HG03103 (cell line): ENCODE measurements around the gene C2orf74.
"Not testable (repeated sequence)": the region's sequence is repeated elsewhere in the genome, so short reads cannot be mapped to it uniquely, and the experiment has no call there.

Source experiments
- ATAC-seq: cut with Tn5 transposase; IDR thresholded peaks from one replicate; pipeline ENCODE4 v1.9.1; 2021; ENCODE audit warnings: low read depth; ENCODE audit not compliant: unreplicated experiment

Gene C2orf74

DNA sequence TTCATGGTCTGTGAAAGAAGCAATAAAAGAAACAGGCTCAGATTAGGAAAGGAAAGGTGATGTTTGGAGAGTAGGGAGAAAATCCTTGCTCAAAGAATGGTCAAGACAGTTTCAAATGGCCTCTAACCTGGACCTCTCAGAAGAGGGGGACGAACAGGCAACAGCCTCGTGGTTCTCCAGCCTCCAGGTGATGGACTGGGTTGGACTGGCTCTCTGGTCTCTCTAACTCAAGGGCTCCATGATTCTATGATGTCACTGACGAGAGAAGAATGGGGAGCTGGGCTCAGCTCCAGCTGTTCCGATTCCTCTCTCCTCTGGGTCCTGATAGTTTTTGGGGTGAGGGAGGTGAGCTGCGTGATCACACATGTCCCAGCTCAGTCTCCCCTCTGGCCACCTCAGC is at the start of gene C2orf74:
TSS of gene C2orf74 (plus strand) at position 301 of the 400 bp plus-strand sequence. CDS start 327 bp downstream, outside the sequence.
- ATAC-seq: no peak

DNA sequence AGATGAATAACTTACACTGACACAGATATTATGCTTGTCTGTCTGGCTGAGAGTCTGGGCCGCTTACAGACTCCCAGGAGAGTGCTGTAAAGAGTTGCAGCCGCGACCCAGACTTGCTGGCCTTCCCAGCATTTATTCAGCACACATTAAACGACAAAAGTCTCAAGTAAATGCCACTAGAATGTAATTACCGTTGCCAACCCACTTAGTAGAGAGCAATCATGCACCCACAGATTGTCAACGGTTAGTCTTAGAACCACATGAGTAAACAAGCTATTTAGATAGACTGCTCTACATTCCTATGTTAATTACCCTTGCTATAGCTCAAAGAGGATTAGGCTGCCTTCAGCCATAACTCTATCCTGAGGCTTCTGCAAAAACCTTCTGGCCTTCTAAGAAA is 47.8 kb upstream of the C2orf74 start:
- no peak for ATAC-seq

DNA sequence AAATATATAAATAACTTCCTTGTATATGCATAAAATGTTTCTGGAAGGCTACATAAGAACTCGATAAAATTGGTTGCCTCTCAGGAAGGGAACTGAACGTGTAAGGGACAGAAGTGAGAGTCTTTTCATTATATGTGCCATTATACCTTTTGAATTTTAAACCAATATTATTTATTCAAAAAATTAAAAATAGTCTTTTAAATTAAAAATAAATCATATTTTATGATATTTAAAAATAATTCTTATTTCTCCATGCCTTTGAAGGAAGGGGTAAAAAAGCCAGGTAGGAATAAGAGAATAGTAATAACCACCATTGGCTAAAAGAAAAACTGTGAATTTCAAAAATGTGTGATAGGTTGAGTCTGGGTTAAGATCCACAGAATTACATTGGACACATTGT is 45.7 kb upstream of the C2orf74 start:
- ATAC-seq: no peak

DNA sequence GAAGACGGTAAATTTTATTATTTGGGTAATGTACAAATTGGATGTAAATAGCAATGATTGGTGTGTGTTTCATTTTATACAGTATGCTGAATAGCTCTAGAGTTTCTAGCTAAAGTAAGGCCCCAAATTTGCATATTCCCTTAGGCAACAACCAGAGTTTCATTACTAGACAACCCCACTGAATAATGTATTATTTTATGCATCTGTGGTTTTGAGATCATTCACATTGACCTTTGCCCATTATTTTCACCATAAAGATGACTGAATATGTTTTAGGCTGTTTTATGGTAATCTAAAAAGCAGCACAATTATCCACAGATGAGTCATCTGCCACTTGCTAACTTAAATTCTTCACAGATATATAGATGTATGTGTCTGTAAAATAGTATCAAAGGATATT is 44.5 kb upstream of the C2orf74 start:
- ATAC-seq: no peak

DNA sequence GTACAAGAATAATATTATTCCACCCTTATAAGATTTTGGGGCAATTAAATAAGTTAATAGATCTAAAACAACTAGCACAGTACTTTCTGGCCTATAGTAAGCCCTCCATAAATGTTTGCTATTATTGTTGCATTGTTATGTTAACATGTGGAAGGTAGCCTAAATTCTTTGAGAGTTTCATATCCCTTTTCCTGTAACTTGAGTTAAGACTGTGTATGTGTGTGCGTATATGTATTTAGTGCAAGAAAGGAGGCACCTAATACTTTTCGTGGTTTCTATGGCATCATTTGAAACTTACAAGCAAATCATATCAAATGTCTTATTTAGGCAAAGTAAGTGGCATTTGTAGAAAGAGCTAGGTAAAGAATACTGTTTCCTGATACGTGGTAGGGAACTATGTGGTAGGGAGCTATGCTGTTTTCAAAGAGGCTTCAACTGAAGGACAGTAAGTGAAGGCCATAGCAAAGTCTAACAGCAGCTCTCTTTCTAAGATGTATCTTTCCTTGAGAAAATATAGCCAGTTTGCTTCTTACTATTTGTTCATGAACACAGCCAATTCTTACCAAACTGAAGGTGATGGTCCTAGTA is 36.8 kb upstream of the C2orf74 start:
- ATAC-seq: no peak

DNA sequence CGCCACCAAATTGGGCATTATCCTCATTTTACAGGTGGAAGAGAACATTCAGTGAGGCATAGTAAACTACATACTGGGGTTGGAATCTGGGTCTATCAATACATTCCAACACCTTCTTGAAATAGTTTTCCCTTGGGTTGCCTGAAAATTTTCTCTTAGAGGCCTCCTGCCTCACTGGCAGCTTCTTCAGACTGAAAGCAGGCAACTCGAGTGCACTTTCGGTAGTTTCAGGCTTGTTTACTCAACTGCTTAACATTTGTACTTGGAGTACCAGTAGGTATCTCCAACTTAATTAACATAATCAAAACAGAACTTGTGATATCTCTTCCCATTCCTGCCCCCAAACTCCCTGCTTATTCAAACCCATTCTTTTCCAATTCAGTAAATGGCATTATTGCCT is 36.2 kb upstream of the C2orf74 start:
- no peak for ATAC-seq

DNA sequence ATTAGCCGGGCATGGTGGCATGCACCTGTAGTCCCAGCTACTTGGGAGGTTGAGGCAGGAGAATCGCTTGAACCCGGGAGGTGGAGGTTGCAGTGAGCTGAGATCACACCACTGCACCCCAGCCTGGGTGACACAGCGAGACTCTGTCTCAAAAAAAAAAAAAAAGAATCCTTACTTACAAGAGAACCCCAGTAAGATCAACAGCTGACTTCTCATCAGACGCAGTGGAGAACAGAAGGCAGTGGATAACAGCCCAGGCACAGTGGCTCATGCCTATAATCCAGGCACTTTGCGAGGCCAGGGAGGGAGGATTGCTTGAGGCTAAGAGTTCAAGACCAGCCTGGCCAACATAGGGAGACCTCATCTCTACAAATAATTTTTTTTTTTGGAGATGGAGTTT is 33.9 kb upstream of the C2orf74 start:
- not testable (repeated sequence) for ATAC-seq

DNA sequence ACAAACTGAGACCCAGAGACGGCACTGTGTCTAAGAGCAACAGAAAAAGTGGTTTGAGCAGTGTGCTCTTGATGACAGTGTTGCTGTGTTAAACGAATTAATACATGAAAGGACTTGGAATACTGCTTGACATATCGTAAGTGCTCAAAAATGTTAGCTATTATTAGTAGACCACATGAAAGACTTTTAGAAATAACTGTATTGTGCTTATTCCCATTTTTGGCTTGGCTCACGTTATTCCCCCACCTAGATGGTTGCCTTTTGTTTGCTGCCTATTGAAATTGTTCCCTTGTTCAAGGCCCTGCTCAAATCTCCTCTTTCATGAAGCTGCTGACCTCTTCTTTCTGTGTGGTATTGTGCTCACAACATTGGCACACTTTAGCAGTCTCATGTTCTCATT is 27.8 kb upstream of the C2orf74 start:
- no peak for ATAC-seq

DNA sequence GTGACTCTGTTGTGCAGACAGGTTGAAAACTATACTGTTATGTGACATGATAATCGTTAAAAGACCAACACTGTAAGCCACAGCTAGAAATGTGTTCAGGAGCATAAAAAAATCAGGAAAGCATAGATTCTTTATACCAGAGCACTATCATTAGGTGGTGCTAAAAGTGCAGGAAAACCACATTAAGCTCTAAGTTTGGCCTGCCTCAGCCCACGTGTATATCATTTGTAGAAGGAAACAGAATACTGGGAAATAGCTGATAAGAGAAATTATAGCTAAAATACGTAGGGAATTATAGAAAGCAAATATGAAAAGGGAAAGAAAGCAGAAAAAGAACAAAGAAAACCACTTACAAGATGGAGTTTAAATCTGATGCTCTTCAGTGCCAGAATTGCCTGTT is 26.5 kb upstream of the C2orf74 start:
- no peak for ATAC-seq

DNA sequence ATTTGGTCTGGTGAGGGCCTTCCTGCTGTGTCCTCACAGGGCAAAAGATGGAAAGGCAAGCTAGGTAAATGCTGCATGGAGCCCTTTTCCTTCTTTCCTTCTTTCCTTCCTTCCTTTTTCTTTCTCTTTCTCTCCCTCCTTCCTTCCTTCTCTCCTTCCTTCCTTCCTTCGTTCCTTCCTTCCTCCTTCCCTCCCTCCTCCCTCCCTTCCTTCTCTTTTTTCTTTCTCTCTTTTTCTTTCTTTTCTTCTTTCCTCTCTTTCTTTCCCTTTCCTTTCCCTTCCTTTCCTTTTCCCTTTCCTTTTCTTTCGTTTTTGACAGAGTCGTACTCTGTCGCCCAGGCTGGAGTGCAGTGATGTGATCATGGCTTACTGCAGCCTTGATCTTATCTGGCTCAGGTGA is 23.1 kb upstream of the C2orf74 start:
- no peak for ATAC-seq

DNA sequence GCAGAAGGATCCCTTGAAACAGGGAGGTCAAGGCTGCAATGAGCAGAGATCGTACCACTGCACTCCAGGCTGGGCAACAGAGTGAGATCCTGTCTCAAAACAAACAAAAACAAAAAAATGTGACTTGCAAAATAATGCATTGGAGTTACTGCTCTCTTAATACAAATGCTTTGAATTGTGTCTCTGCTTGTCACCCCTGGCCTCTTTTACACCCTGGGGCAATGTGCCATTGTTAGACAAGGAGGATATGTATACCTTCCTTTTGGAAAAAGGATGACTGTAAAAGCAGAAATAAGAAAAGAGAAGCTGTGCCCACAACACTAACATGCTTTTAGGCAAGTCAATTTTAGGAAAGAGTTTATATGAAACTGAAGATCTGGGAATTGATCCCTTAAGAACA is 20.8 kb upstream of the C2orf74 start:
- ATAC-seq: no peak

DNA sequence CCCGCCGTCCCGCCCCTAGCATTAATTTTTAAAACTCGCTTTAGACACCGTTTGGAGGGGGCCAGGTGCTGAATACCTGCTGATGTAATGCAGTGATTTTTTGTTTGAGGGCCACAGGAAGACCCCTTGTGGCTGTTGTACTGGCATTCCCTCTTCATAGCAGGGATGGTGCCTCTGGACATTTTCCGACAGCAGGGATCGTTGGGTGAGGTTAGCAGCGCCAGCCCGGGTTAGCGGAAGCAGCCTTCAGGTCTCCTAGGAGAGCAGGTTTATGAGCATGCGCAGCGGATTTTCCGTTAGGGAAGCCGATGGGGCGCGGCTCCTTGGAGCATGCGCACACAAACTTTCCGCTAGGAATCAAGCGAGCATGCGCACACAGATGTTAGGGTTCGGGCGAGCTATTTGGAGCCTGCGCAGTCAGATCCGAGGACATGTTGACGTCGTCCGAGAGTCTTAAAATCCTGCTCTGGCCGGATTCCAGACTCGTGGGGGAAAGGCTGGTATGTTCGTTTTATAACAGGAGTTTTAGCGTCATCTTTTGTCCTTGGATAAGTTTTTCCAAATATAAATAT is 17.2 kb upstream of the C2orf74 start:
- peak; percentile 88 for ATAC-seq

DNA sequence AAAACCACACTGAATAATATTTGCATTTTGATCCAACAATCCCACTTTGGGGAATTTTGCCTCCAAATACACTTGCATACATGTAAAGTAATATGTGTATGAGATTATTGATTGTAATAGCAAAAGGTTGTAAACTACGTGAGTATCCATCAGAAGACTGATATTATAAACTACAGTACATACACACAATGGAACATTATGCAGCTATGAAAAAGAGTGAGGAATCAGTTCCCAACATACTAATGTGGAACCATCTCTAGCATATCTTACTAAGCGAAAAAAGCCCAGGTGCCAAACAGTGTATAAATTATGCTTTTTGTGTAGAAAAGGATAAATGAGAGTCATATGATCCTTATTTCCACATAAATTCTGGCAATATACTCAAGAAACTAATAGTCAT is 16.0 kb upstream of the C2orf74 start:
- ATAC-seq: no peak

DNA sequence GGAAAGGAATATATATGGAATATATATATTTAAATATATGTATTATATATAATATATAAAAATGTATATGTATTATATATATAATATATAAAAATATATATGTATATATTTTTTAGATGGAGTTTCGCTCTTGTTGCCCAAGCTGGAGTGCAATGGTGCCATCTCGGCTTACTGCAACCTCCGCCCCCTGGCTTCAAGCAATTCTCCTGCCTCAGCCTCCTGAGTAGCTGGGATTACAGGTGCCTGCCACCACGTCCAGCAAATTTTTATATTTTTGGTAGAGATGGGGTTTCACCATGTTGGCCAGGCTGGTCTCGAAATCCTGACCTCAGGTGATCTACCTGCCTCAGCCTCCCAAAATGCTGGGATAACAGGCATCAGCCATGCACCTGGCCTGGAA is 13.9 kb upstream of the C2orf74 start:
- ATAC-seq: not testable (repeated sequence)

DNA sequence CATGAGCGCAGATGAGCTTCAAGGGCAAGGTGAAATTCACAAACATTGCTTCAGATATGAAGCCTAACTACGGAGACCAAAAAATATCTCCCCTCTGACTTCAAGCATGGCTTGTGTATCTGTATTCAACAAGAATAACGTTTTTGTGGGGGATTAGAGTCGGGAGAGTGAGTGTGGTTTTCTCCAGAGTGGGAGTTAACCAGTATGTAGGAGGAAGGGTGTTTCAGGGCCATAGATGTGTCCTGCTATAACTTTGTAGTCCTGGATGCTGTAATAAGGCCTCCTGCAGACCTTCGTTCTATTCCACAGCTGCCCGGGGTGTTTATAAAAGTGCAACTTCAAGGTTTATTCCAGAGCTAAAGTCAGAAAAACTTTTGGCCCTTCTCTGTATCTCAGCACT is 12.9 kb upstream of the C2orf74 start:
- no peak for ATAC-seq

DNA sequence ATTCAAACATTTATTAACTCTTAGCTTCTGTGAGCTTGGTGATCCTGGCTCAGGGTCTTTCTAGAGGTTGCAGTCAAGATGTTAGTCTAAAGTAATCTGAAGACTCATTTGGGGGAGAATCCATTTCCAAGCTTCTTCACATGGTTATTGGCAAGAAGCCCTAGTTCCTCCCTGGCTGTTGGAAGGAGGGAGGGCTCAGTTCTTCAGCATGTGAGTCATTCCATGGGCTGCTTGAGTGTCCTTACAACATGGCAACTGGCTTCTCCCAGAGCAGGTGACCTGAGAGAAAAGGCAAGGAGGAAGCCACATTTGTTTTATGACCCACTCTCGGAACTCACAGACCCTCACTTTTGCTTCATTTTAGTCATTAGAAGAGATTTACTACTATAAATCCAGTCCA is 10.6 kb upstream of the C2orf74 start:
- no peak for ATAC-seq

DNA sequence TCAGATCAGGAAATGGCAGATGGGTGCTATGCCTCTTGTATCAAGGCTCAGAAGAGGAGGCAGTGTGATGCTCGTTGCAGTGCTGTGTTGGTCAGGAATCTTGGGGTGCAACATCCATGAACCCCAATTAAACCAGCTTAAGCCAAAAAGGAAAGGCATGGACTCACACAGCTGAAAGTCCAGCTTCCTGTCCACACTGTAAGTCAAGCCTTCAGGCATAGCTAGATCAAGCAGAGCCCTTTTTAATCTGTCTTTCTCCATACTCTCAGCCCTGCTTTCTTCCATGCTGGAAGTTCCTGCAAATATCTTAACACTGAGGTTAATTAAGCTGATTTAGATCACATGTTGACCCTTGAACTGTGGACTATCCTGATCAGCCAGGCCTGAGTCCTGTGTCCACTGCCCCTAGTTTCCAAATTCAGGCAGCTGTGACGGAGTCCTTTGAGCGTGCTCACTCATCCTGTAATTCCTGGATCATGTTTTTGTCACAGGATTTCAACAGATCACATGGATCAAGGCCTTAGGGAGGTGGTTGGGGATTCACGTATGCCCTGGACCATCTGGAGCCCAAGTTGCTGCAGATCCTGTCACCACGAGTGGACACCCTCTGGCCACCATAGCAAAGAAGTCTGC is 4.5 kb upstream of the C2orf74 start:
- ATAC-seq: no peak

DNA sequence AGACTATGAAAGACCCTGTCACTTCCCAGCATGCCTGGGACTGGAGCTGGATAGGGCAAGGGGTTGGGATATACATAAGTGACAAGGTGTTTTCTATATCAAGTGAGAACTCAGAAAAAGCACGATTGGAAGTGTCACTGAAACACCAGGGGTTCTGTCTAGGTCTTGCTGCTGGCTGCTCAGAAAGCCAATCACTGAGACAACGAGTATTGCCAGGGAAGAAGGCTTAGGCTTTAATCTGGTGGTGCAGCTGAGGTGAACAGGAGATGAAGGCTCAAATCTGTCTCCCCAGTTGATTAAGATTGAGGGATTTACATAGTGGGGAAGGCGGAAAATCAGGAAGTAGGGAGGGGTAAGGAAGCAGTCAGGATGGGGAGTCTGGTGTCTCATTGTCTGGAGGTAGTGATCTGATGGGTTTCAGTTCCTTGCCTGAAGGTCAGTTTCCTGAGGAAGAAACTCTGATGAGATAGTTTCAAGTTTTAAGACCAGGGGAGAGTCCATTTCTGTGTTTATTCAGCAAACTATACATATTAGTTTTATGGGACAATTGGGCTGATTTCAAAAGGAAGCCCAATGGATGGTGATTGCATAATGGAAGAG is 3.5 kb upstream of the C2orf74 start:
- ATAC-seq: no peak

DNA sequence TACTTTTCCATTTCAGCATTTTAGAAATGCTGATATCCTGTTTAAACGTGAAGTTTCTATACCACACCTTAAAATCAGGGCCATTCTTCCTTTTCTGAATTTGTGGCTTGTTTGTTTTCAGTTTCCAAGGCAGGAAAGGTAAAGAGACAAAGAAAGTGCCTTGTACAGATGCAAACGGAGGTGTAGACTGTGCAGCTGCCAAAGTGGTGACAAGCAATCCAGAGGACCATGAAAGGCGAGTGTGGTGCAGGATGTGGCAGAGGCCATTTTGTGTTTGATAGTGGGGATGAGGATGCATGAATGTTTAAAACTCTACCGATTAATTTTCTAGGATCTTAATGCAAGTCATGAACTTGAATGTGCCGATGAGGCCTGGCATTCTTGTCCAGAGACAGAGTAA is 733 bp downstream of the C2orf74 start:
- no peak for ATAC-seq

DNA sequence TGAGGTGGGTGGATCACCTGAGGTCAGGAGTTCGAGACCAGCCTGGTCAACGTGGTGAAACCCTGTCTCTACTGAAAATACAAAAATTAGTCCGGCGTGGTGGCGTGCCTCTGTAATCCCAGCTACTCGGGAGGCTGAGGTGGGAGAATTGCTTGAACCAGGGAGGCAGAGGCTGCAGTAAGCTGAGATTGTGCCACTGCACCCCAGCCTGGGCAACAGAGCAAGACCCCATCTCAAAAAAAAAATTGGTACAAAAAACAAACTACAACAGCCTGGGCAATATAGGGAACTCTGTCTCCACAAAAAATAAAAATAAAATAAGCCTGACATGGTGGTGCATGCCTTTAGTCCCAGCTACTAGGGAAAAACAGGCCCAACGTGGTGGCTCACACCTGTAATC is 3.1 kb downstream of the C2orf74 start:
- ATAC-seq: not testable (repeated sequence)

DNA sequence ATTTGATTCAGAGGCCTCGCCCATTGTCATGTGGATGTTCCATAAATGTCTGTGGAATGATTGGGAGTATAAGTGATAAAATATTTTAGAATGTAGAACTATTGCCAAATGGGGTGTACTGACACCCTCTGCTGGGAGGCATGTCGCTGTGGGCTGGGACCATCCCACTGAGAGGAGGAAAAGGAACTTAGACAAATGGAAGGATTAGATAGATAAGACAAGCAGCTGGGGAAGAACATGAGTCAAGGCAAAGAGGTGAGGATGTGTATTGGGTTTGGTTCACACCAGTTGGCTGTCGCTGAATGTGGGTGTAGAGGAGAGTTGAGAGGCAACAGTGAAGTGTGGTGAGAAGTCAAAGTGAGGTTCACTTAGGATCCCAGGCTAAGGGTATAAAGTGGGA is 4.0 kb downstream of the C2orf74 start:
- ATAC-seq: no peak

DNA sequence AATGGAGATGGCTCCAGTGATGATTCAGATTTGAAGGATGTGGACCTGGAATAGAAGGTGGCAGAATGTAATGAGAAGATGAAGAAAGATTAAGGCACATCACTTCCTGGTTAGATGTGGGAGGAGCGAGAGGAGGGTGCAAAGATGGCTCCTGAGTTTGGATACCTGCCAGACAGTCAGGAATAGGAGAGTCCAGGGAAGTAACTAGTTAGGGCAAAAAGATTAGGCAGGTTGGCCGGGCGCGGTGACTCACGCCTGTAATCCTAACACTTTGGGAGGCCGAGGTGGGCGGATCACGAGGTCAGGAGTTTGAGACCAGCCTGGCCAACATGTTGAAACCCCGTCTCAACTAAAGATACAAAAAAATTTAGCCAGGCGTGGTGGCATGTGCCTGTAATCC is 5.6 kb downstream of the C2orf74 start:
- ATAC-seq: no peak
